Common myeloid progenitor, CD34-positive (primary cell): ENCODE data around the gene TAAR6. TPM values are rescaled to one million over a fixed set of nuclear protein-coding genes. Genes with fewer than 3 reads are reported as not detected.

Experiments
- CTCF ChIA-PET: fragments of 350-600 bp; sonication (Branson Sonifier 250); formaldehyde crosslinking; loops from one replicate; lab custom pipeline; 2021; ENCODE audit warnings: antibody characterized with exemption; lab: Charles Lee
- POLR2A ChIA-PET: fragments of 350-600 bp; sonication (Branson Sonifier 250); formaldehyde crosslinking; loops from one replicate; lab custom pipeline; 2021; ENCODE audit warnings: antibody characterized with exemption; lab: Charles Lee
- DNase-seq, 3 donors: peaks; one replicate each; pipeline versions ENCODE4 v3.0.0 to v3.0.0-alpha.2; 2013
- H3K27ac ChIP-seq, 2 experiments: 1 replicate in 1 of 2; 2 replicates in 1 of 2; pipeline ENCODE4 v1.7.0; 2013; ENCODE audit warnings: inconsistent platforms in 2 of 2, low read length in 2 of 2, mild to moderate bottlenecking in 2 of 2, low read depth in 1 of 2, moderate library complexity in 1 of 2; ENCODE audit not compliant: severe bottlenecking in 2 of 2, insufficient read depth in 1 of 2, poor library complexity in 1 of 2
- H3K27me3 ChIP-seq, 5 experiments: replicated peaks in 2 of 5; 1 replicate in 3 of 5; 2 replicates in 2 of 5; pipeline versions ENCODE4 v1.6.1 to v1.7.0; 2013; ENCODE audit warnings: low read length in 4 of 5, mild to moderate bottlenecking in 2 of 5, moderate library complexity in 2 of 5, inconsistent platforms in 1 of 5; ENCODE audit not compliant: insufficient read depth in 5 of 5, control insufficient read depth in 4 of 5
- H3K36me3 ChIP-seq, 4 experiments: 1 replicate in 2 of 4; 2 replicates in 2 of 4; pipeline versions ENCODE4 v1.6.1 to v1.7.0; 2013; ENCODE audit warnings: low read length in 3 of 4, control low read depth in 1 of 4, mild to moderate bottlenecking in 1 of 4; ENCODE audit not compliant: control insufficient read depth in 4 of 4, insufficient read depth in 4 of 4
- H3K4me1 ChIP-seq, 4 experiments: 1 replicate in 3 of 4; 2 replicates in 1 of 4; pipeline versions ENCODE4 v1.6.1 to v1.7.1; 2013; ENCODE audit warnings: low read length in 3 of 4, mild to moderate bottlenecking in 3 of 4, control low read depth in 1 of 4, inconsistent platforms in 1 of 4, moderate library complexity in 1 of 4; ENCODE audit not compliant: control insufficient read depth in 4 of 4, insufficient read depth in 4 of 4; ENCODE audit errors: control extremely low read depth in 1 of 4
- H3K4me3 ChIP-seq, 7 experiments: 1 replicate in 4 of 7; 2 replicates in 3 of 7; pipeline versions ENCODE4 v1.5.1 to v1.7.0; 2013; ENCODE audit warnings: mild to moderate bottlenecking in 7 of 7, low read length in 6 of 7, moderate library complexity in 6 of 7, inconsistent platforms in 2 of 7, low read depth in 2 of 7, control low read depth in 1 of 7; ENCODE audit not compliant: insufficient read depth in 4 of 7, control insufficient read depth in 1 of 7; ENCODE audit errors: extremely low read depth in 1 of 7
- H3K9me3 ChIP-seq, 5 experiments: 1 replicate in 4 of 5; 2 replicates in 1 of 5; pipeline versions ENCODE4 v1.6.1 to v1.7.1; 2013; ENCODE audit warnings: low read length in 4 of 5, mild to moderate bottlenecking in 2 of 5, inconsistent platforms in 1 of 5, low read depth in 1 of 5, moderate library complexity in 1 of 5; ENCODE audit not compliant: control insufficient read depth in 4 of 5, insufficient read depth in 2 of 5; ENCODE audit errors: control extremely low read depth in 1 of 5
- WGBS: methylation state at CpG from one replicate; pipeline ENCODE4 v1.1.5; 2013; ENCODE audit not compliant: insufficient coverage; 5-methylcytosine and 5-hydroxymethylcytosine counted together
- polyA plus RNA-seq: library from polyadenylated mRNA; unstranded; fragments of 120-200 nt; gene quantifications from one replicate; pipeline ENCODE4 v1.2.1, GENCODE V29; 2013

TAAR6 gene
- not detected for polyA plus RNA-seq

GRCh38 chr6:132570221-132570777, at the start of gene TAAR6:
TSS of gene TAAR6 (plus strand) at chr6:132570322. CDS start at chr6:132570322, 0 bp downstream.
- Histone ChIP-seq H3K27me3 (peaks cover 0 to 8% (median 2%) of the 10 kb centered on the region in 5 experiments), H3K27ac (no peak within 1 kb of the TSS), H3K4me3 (no peak within 1 kb of the TSS), H3K4me1 (no peaks in the 10 kb centered on the region), H3K36me3 (no peaks in the 10 kb centered on the region), H3K9me3 (no peaks in the 10 kb centered on the region)
- ChIA-PET CTCF (no interaction called here), POLR2A (no interaction called here)
- DNase-seq, result no peak
- 96% methylated on average over 9 of the region's 15 CpGs for WGBS

DNA sequence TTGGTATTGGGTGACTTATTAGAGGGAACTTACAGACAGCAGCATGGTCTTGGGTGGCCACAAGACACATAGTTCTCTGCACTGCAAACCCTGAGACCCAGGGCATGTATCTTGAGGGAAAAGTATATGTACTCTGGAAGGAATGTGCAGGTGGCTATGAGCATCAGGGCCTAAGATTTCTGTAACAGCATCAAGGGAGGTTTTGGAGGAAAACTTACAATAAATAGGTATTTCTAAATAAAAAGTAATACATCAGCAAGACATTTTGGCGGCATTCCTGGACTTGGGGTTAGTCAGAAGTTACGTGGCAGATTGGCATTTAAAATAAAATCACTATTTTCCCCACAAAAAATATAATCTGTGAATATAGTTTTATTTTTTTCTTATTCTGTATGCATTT, 49.2 kb upstream of the TAAR6 start:
- POLR2A ChIA-PET, result no interaction called here
- no peaks in the 10 kb centered on the region for H3K36me3 ChIP-seq
- H3K4me1 ChIP-seq, result no peaks in the 10 kb centered on the region
- DNase-seq, result no peak
- H3K27me3 ChIP-seq, result no peaks in the 10 kb centered on the region
- no peak overlapping the region for H3K27ac ChIP-seq
- CTCF ChIA-PET, result interaction anchor here (0.9 kb wide), 1 partner anchor 35 kb away, joined by 3 read pairs; no protein-coding TSS in a partner anchor
- no CpG with 5 or more reads among the region's 2 CpGs for WGBS
- H3K4me3 ChIP-seq, result no peak overlapping the region
- no peaks in the 10 kb centered on the region for H3K9me3 ChIP-seq

- DNase-seq, result no peak
- ChIA-PET CTCF (interaction anchor here (0.9 to 1.3 kb wide), 3 partner anchors 26 to 291 kb away, joined by 3 to 4 read pairs (median 3); no protein-coding TSS in a partner anchor), POLR2A (no interaction called here)
- Histone ChIP-seq H3K36me3 (no peaks in the 10 kb centered on the region), H3K4me1 (no peaks in the 10 kb centered on the region), H3K27ac (no peak overlapping the region), H3K27me3 (peaks cover 0 to 2% (median 0%) of the 10 kb centered on the region in 5 experiments), H3K9me3 (no peaks in the 10 kb centered on the region), H3K4me3 (no peak overlapping the region)
- WGBS, result 100% methylated on average over 4 of the region's 5 CpGs
These were observed 45.5 kb upstream of the TAAR6 start for GRCh38 chr6:132524646-132525045.

DNA sequence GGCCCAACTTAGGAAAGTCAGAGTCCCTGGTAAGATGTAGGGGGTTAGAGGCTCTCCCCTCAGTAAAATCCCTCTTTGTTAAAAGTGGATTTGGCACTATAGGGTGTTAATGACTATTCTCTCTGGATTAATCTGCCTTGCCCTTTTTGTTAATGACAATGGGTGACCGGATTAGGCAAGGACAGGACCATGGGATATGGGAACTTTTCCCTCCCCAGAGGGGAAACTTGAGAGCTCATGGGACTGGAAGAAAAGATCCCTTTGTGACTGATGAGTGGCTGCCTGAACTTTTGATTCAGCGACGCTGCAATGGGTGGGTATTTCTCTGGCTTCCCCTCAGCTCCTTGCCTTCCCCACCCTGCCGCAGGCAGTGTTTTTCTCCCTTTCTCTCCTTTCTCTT, 44.3 kb upstream of the TAAR6 start:
- peaks cover 0 to 2% (median 0%) of the 10 kb centered on the region in 5 experiments for H3K27me3 ChIP-seq
- H3K9me3 ChIP-seq, result no peaks in the 10 kb centered on the region
- DNase-seq, result no peak
- no peak overlapping the region for H3K4me3 ChIP-seq
- H3K4me1 ChIP-seq, result peaks cover 0 to 2% (median 0%) of the 10 kb centered on the region in 4 experiments
- H3K27ac ChIP-seq, result no peak overlapping the region
- no peaks in the 10 kb centered on the region for H3K36me3 ChIP-seq
- CTCF ChIA-PET, result interaction anchor here (1.2 to 3.7 kb wide), 3 partner anchors 9 to 239 kb away, joined by 3 to 18 read pairs (median 7); no protein-coding TSS in a partner anchor
- POLR2A ChIA-PET, result no interaction called here
- 89% methylated on average over 4 of the region's 4 CpGs for WGBS

GRCh38 chr6:132526461-132526860, 43.7 kb upstream of the TAAR6 start:
- ChIA-PET POLR2A (no interaction called here), CTCF (interaction anchor here (0.9 to 3.7 kb wide), 4 partner anchors 9 to 272 kb away, joined by 3 to 18 read pairs (median 5); partner anchors contain the start of genes SLC18B1 and STX7)
- 100% methylated on average over 1 of the region's 2 CpGs for WGBS

GRCh38 chr6:132527791-132528190, 42.3 kb upstream of the TAAR6 start:
- H3K27me3 ChIP-seq, result peaks cover 0 to 2% (median 0%) of the 10 kb centered on the region in 5 experiments
- ChIA-PET CTCF (interaction anchor here (0.8 to 3.7 kb wide), 7 partner anchors 11 to 237 kb away, joined by 3 to 18 read pairs (median 3); no protein-coding TSS in a partner anchor), POLR2A (no interaction called here)
- H3K27ac ChIP-seq, result no peak overlapping the region
- DNase-seq, result no peak
- H3K36me3 ChIP-seq, result no peaks in the 10 kb centered on the region
- peaks cover 0 to 2% (median 0%) of the 10 kb centered on the region in 4 experiments for H3K4me1 ChIP-seq
- WGBS, result 97% methylated on average over 6 of the region's 6 CpGs
- H3K9me3 ChIP-seq, result no peaks in the 10 kb centered on the region
- no peak overlapping the region for H3K4me3 ChIP-seq

More at GRCh38 chr6:132526461-132526860, 43.7 kb upstream of the TAAR6 start:
- H3K4me1 ChIP-seq, result peaks cover 0 to 2% (median 0%) of the 10 kb centered on the region in 4 experiments
- H3K9me3 ChIP-seq, result no peaks in the 10 kb centered on the region
- H3K36me3 ChIP-seq, result no peaks in the 10 kb centered on the region
- H3K27ac ChIP-seq, result no peak overlapping the region
- H3K4me3 ChIP-seq, result no peak overlapping the region
- H3K27me3 ChIP-seq, result peaks cover 0 to 2% (median 0%) of the 10 kb centered on the region in 5 experiments
- DNase-seq, result no peak
